Measurements from ENCODE around the gene SNRPF. TPM values are rescaled to one million over a fixed set of nuclear protein-coding genes. Genes with fewer than 3 reads are reported as not detected.

Gene SNRPF
- 112 to 154 TPM (median 119 TPM) in 5 replicates for total RNA-seq (2022; extraction: Qiagen RNA extraction; ENCODE audit: low read depth)

DNA sequence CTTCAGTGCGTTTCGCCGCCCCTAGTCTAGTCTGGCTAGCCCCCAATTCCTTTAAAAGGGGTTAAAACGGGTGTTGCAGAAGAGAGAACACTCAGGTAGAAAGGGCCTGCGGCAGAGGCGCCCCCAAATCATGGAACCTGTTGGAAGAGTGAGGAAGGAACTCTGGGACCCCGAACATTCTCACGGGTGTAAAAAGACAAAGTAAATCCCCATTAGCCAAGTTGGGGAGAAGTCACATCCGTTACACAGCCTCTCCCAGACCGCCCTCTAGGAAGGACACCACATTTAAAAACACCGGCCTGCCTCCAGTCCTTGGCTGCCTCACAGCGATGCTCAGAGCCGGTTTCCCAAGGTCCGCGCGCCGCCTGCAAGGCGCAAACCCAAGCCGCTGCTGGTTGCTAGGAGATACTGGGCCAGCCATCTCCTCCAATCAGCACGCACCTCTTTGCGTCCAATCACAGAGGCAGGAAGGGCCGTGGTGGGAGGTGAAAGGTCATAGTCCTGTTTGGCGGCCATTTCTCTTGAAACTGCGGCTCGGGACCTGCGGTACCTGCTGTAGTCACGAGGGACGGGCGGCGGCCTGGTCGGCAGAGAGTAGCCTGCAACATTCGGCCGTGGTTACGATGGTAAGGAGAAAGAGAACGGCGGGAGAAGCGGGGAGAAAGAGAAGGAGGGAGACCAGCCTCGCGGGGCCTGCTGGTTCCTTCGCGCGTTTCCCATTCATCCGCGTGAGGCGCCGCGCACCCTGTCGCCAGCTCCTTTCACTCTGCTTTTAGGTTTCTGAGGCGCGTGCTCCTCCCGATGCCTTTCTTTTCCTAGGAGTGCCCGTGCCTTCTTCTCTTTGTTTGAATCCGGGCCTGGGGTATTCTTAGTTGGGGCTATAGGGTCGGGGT, at the start of gene SNRPF:
SNRPF (plus strand) TSS at position 502 of the 893 bp plus-strand sequence; CDS start at position 624, 122 bp downstream.

Other genes starting within 250 kb of the SNRPF start
- 44.2 to 59.8 TPM (median 53.3 TPM) in 5 replicates for gene NTN4, start 68.2 kb upstream of the SNRPF start, total RNA-seq (2022; extraction: Qiagen RNA extraction; ENCODE audit: low read depth)
- gene CCDC38, start 83.7 kb downstream of the SNRPF start, total RNA-seq (2022; extraction: Qiagen RNA extraction; ENCODE audit: low read depth): 0.09 to 0.24 TPM (median 0.19 TPM) in 4 of 5 replicates, not detected in the other
- gene AMDHD1, start 84.4 kb downstream of the SNRPF start, total RNA-seq (2022; extraction: Qiagen RNA extraction; ENCODE audit: low read depth): 1.9 to 3.4 TPM (median 2.4 TPM) in 5 replicates
- gene HAL, start 137.4 kb downstream of the SNRPF start, total RNA-seq (2022; extraction: Qiagen RNA extraction; ENCODE audit: low read depth): 0.10 to 0.37 TPM (median 0.19 TPM) in 5 replicates
- 95.2 to 110 TPM (median 108 TPM) in 5 replicates for gene LTA4H, start 176.6 kb downstream of the SNRPF start, total RNA-seq (2022; extraction: Qiagen RNA extraction; ENCODE audit: low read depth)